ENCODE data around the gene CLEC20A. TPM values are rescaled to one million over a fixed set of nuclear protein-coding genes. Genes with fewer than 3 reads are reported as not detected.

The CLEC20A gene
- total RNA-seq, 4 donors from 2014 or later: not detected

GRCh38 chr1:178538192-178538916 is 41.6 kb upstream of the CLEC20A start:
- Histone ChIP-seq H3K27ac (no peak overlapping the region), H3K4me1 (peaks cover 0 to 17% (median 4%) of the 10 kb centered on the region in 3 donors), H3K27me3 (no peaks in the 10 kb centered on the region), H3K4me3 (no peak overlapping the region), H3K9me3 (no peaks in the 10 kb centered on the region), H3K36me3 (no peaks in the 10 kb centered on the region)
- TF ChIP-seq EP300 (IDR thresholded peaks at IDR 0.05) (no peak), POLR2AphosphoS5 (IDR thresholded peaks at IDR 0.05) (no peak), POLR2A (IDR thresholded peaks at IDR 0.05) (no peak), CTCF (IDR thresholded peaks at IDR 0.05) (no peak)
- WGBS, 2 donors (ENCODE audit: low coverage in 1 of 2): 83 to 93% methylated on average over 2 to 6 of the region's 9 CpGs
- no peak for ATAC-seq

GRCh38 chr1:178537382-178538090 is 40.8 kb upstream of the CLEC20A start:
- H3K4me3 ChIP-seq: no peak overlapping the region
- ATAC-seq: no peak
- no peaks in the 10 kb centered on the region for H3K9me3 ChIP-seq
- H3K27me3 ChIP-seq: no peaks in the 10 kb centered on the region
- H3K27ac ChIP-seq: no peak overlapping the region
- no peaks in the 10 kb centered on the region for H3K36me3 ChIP-seq
- TF ChIP-seq CTCF (IDR thresholded peaks at IDR 0.05) (no peak), POLR2AphosphoS5 (IDR thresholded peaks at IDR 0.05) (no peak), POLR2A (IDR thresholded peaks at IDR 0.05) (no peak), EP300 (IDR thresholded peaks at IDR 0.05) (no peak)
- 59 to 96% methylated on average over 4 to 5 of the region's 20 CpGs for WGBS, 2 donors (ENCODE audit: low coverage in 1 of 2)
- peaks cover 0 to 12% (median 4%) of the 10 kb centered on the region in 3 donors for H3K4me1 ChIP-seq

- Histone ChIP-seq H3K9me3 (no peaks in the 10 kb centered on the region), H3K4me3 (no peak overlapping the region), H3K27ac (no peak overlapping the region), H3K36me3 (no peaks in the 10 kb centered on the region), H3K4me1 (peaks cover 0 to 15% (median 3%) of the 10 kb centered on the region in 3 donors), H3K27me3 (no peaks in the 10 kb centered on the region)
- ATAC-seq: peak; percentile 72
- 23 to 40% methylated on average over 1 to 2 of the region's 7 CpGs for WGBS, 2 donors (ENCODE audit: low coverage in 1 of 2)
- TF ChIP-seq POLR2A (IDR thresholded peaks at IDR 0.05): no peak
- no peak for TF ChIP-seq CTCF (IDR thresholded peaks at IDR 0.05)
- TF ChIP-seq POLR2AphosphoS5 (IDR thresholded peaks at IDR 0.05): no peak
- TF ChIP-seq EP300 (IDR thresholded peaks at IDR 0.05): no peak
These were observed 40.1 kb upstream of the CLEC20A start for GRCh38 chr1:178536844-178537371.

- H3K27ac ChIP-seq: no peak overlapping the region
- H3K9me3 ChIP-seq: no peaks in the 10 kb centered on the region
- H3K27me3 ChIP-seq: no peaks in the 10 kb centered on the region
- no peaks in the 10 kb centered on the region for H3K36me3 ChIP-seq
- H3K4me1 ChIP-seq: peaks cover 0 to 11% (median 0%) of the 10 kb centered on the region in 3 donors
- no peak for ATAC-seq
- H3K4me3 ChIP-seq: no peak overlapping the region
- TF ChIP-seq POLR2A (IDR thresholded peaks at IDR 0.05) (no peak), POLR2AphosphoS5 (IDR thresholded peaks at IDR 0.05) (no peak), EP300 (IDR thresholded peaks at IDR 0.05) (no peak), CTCF (IDR thresholded peaks at IDR 0.05) (no peak)
- 94% methylated on average over 4 of the region's 5 CpGs; no CpG with 5 or more reads in 1 of the 2 donors for WGBS, 2 donors (ENCODE audit: low coverage in 1 of 2)
These were observed 39.6 kb upstream of the CLEC20A start for GRCh38 chr1:178536329-178536728.
